ENCODE results near the gene ADORA1.

The ADORA1 gene

DNA sequence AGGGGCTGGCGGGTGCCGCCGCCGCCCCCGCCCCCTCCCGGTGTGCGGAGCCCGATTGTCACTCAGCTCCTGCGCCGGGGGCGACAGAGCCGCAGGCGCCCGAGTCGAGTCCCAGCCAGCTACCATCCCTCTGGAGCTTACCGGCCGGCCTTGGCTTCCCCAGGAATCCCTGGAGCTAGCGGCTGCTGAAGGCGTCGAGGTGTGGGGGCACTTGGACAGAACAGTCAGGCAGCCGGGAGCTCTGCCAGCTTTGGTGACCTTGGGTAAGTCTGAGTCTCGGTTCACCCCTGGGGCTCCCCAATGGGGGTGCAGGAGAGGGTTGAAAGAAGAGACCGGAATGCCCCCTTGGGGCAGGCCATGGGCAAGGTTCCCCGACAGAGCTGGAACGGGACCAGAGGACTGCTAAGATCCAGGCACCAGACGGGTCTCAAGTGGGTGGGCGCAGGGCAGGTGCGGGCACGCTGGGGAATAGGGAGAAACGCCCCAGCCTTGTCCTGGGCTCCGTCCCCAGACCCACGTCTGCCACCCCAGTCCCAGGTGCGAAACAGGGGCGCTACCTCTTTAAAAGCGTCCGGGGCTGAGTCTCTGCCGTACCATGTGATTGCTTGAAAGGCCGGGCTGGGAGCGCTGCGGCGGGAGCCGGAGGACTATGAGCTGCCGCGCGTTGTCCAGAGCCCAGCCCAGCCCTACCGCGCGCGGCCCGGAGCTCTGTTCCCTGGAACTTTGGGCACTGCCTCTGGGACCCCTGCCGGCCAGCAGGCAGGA lies at the start of gene ADORA1:
ADORA1 (plus strand) TSS at position 61 of the 765 bp plus-strand sequence. CDS start 1,116 bp downstream, outside the sequence.
- Histone ChIP-seq H3K36me3 (ENCODE audit: insufficient read depth, low read length) (no peaks in the 10 kb centered on the region), H3K4me3 (no peak within 1 kb of the TSS), H3K9me3 (ENCODE audit: low read depth, low read length) (no peaks in the 10 kb centered on the region), H3K27ac (no peak within 1 kb of the TSS), H3K9ac (ENCODE audit: insufficient read length) (no peak within 1 kb of the TSS)
- no peak for TF ChIP-seq EZH2 (IDR thresholded peaks at IDR 0.05)
- no peak for TF ChIP-seq POLR2AphosphoS5 (IDR thresholded peaks at IDR 0.05; ENCODE audit: borderline replicate concordance, low read depth, low read length)
- no peak for TF ChIP-seq FOXP2 (optimal IDR thresholded peaks at IDR 0.05; ENCODE audit: control extremely low read depth, extremely low read length, insufficient read depth)
- DNase-seq (ENCODE audit: low read depth, low spot score) = no peak

DNA sequence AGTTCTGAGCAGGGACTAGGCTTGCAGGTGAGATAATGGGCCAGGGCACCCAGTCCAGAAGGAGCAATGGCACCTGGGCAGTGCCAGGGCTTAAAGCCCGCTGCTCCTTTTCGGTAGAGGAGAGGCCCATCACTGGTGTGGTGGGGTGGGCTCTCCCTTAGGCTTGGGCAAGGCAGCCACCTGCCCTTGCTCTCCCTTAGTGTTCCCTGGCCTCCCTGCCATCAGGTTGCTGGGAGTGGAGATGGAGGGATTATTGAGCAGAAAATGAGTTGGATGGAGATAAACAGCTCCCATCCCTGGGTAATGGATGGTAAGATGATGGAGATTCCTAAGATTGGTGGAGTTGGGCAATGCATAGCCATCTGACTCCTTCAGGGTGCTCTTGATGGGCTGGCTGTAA lies 49.6 kb upstream of the ADORA1 start:
- H3K36me3 ChIP-seq (ENCODE audit: insufficient read depth, low read length) = no peaks in the 10 kb centered on the region
- H3K4me3 ChIP-seq = no peak overlapping the region
- no peak overlapping the region for H3K9ac ChIP-seq (ENCODE audit: insufficient read length)
- no peak overlapping the region for H3K27ac ChIP-seq
- no peak for DNase-seq (ENCODE audit: low read depth, low spot score)
- no peak for TF ChIP-seq POLR2AphosphoS5 (IDR thresholded peaks at IDR 0.05; ENCODE audit: borderline replicate concordance, low read depth, low read length)
- TF ChIP-seq EZH2 (IDR thresholded peaks at IDR 0.05) = no peak
- no peak for TF ChIP-seq FOXP2 (optimal IDR thresholded peaks at IDR 0.05; ENCODE audit: control extremely low read depth, extremely low read length, insufficient read depth)
- no peaks in the 10 kb centered on the region for H3K9me3 ChIP-seq (ENCODE audit: low read depth, low read length)

DNA sequence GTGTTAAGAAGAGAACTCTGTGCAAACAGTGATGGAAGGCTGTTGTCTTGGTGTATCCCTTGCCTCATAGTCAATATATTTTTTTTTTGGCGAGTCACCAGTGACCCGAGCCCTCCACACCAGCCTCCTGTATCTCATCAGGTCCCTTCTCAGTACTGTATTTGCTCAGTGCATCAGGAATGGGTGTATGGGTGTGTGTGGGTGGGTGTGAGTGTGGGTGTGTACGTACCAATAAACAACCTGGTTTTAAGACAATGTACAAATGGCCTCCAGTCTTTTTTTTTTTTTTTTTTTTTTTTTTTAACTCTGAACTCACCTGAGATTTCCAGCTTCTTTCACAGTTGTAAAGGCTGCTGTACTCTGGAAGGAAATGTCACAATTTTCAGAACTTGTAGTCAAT lies 49.0 kb upstream of the ADORA1 start:
- H3K4me3 ChIP-seq = no peak overlapping the region
- TF ChIP-seq FOXP2 (optimal IDR thresholded peaks at IDR 0.05; ENCODE audit: control extremely low read depth, extremely low read length, insufficient read depth) (no peak), POLR2AphosphoS5 (IDR thresholded peaks at IDR 0.05; ENCODE audit: borderline replicate concordance, low read depth, low read length) (no peak), EZH2 (IDR thresholded peaks at IDR 0.05) (no peak)
- no peaks in the 10 kb centered on the region for H3K9me3 ChIP-seq (ENCODE audit: low read depth, low read length)
- no peak overlapping the region for H3K27ac ChIP-seq
- no peak overlapping the region for H3K9ac ChIP-seq (ENCODE audit: insufficient read length)
- H3K36me3 ChIP-seq (ENCODE audit: insufficient read depth, low read length) = no peaks in the 10 kb centered on the region
- no peak for DNase-seq (ENCODE audit: low read depth, low spot score)

- Histone ChIP-seq H3K9me3 (ENCODE audit: low read depth, low read length) (no peaks in the 10 kb centered on the region), H3K36me3 (ENCODE audit: insufficient read depth, low read length) (no peaks in the 10 kb centered on the region), H3K4me3 (no peak overlapping the region), H3K9ac (ENCODE audit: insufficient read length) (no peak overlapping the region), H3K27ac (no peak overlapping the region)
- TF ChIP-seq POLR2AphosphoS5 (IDR thresholded peaks at IDR 0.05; ENCODE audit: borderline replicate concordance, low read depth, low read length) (no peak), FOXP2 (optimal IDR thresholded peaks at IDR 0.05; ENCODE audit: control extremely low read depth, extremely low read length, insufficient read depth) (no peak)
- no peak for DNase-seq (ENCODE audit: low read depth, low spot score)
These were observed 47.1 kb upstream of the ADORA1 start for GRCh38 chr1:203080456-203080855.

DNA sequence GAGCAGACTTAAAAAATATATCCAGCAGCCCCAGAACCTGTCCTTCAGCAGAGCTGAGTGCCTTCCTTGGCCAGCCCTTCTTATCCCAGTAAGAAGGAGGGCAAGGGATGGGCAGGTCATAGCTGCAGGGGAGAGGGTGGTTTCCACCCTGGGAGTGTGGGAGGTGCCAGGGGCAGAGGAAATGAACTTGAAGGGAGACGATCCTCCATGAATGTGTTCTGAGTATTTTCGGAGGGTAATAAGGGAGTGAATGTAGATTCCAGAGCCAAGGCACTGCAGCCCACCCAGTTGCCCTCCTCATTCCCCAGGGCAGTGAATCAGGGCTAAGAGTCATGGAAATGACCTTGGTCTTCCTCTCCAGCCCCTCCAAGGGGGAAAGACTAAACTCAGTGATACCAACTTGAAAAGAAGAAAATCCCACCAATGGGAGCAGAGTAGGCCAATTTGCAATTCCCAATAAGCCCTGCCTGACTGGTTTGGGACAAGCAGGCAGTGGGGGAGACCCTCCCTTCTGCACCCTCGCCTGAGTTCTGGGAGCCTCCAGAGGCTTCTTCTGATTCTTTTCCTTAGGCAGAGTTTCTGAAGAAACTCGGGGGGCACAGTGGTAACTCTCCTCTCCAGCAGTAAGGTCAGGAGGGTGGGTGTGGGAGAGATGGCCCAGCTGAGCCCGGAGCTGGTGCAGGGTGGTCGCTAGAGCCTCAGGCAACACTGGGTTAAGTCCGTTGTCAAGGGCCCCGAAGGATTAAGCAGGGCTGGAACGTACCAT lies 45.9 kb upstream of the ADORA1 start:
- no peaks in the 10 kb centered on the region for H3K9me3 ChIP-seq (ENCODE audit: low read depth, low read length)
- TF ChIP-seq FOXP2 (optimal IDR thresholded peaks at IDR 0.05; ENCODE audit: control extremely low read depth, extremely low read length, insufficient read depth) = no peak
- no peak for TF ChIP-seq POLR2AphosphoS5 (IDR thresholded peaks at IDR 0.05; ENCODE audit: borderline replicate concordance, low read depth, low read length)
- TF ChIP-seq EZH2 (IDR thresholded peaks at IDR 0.05) = no peak
- H3K9ac ChIP-seq (ENCODE audit: insufficient read length) = no peak overlapping the region
- H3K27ac ChIP-seq = no peak overlapping the region
- DNase-seq (ENCODE audit: low read depth, low spot score) = no peak
- H3K4me3 ChIP-seq = no peak overlapping the region
- no peaks in the 10 kb centered on the region for H3K36me3 ChIP-seq (ENCODE audit: insufficient read depth, low read length)

GRCh38 chr1:203082231-203082505 lies 45.4 kb upstream of the ADORA1 start:
- Histone ChIP-seq H3K36me3 (ENCODE audit: insufficient read depth, low read length) (no peaks in the 10 kb centered on the region), H3K9ac (ENCODE audit: insufficient read length) (no peak overlapping the region), H3K27ac (no peak overlapping the region), H3K4me3 (no peak overlapping the region), H3K9me3 (ENCODE audit: low read depth, low read length) (no peaks in the 10 kb centered on the region)
- DNase-seq (ENCODE audit: low read depth, low spot score) = no peak
- TF ChIP-seq FOXP2 (optimal IDR thresholded peaks at IDR 0.05; ENCODE audit: control extremely low read depth, extremely low read length, insufficient read depth) (no peak), EZH2 (IDR thresholded peaks at IDR 0.05) (no peak)

DNA sequence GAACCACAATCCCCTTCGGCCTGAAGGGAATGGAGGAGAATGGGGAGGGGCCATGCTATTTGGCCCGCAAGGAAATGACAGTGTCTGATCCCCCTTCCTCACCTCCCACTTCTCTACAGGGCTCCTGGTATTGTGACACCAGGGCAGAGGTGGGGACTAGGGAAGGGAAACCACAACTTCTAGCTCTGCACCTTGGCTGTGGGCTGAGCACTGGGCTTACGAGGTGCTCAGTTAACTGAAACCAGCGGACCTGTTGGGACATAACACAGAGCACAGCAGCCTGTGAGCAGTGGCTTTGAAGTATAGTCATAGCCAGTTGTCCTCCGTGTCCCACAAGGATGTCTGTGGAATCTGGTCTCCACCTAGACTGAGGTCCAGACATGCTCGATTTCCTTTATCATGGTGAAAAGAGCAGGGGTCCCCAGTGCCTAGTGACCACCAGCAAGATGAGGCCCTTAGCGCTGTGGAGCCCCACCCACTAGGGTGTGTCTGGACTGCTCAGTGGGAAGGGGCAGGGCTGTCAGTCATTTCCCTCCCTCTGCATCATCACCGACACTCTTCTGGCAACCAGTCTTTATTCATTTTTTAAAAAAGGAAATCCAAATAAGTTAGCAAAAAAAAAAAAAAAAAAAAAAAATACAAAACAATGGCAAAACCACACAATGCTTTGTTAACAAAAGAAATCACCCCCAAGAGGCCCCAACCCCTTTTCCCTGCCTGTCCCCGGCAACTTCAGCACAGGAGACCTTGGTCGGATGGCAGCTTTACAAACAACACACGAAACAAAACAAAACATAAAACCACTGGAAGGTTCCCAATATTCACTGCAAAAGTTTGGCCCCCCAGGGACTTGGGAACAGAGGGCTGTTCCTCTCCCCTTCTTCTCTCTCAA lies 44.7 kb upstream of the ADORA1 start:
- no peak for DNase-seq (ENCODE audit: low read depth, low spot score)
- H3K27ac ChIP-seq = no peak overlapping the region

GRCh38 chr1:203083463-203083921 lies 44.0 kb upstream of the ADORA1 start:
- TF ChIP-seq FOXP2 (optimal IDR thresholded peaks at IDR 0.05; ENCODE audit: control extremely low read depth, extremely low read length, insufficient read depth) (no peak), POLR2AphosphoS5 (IDR thresholded peaks at IDR 0.05; ENCODE audit: borderline replicate concordance, low read depth, low read length) (no peak), EZH2 (IDR thresholded peaks at IDR 0.05) (no peak)
- H3K27ac ChIP-seq = no peak overlapping the region
- no peak for DNase-seq (ENCODE audit: low read depth, low spot score)
- H3K9ac ChIP-seq (ENCODE audit: insufficient read length) = no peak overlapping the region
- H3K9me3 ChIP-seq (ENCODE audit: low read depth, low read length) = no peaks in the 10 kb centered on the region
- no peak overlapping the region for H3K4me3 ChIP-seq
- H3K36me3 ChIP-seq (ENCODE audit: insufficient read depth, low read length) = no peaks in the 10 kb centered on the region

More for the DNA sequence above, 44.7 kb upstream of the ADORA1 start:
- H3K4me3 ChIP-seq = no peak overlapping the region
- H3K36me3 ChIP-seq (ENCODE audit: insufficient read depth, low read length) = no peaks in the 10 kb centered on the region
- TF ChIP-seq FOXP2 (optimal IDR thresholded peaks at IDR 0.05; ENCODE audit: control extremely low read depth, extremely low read length, insufficient read depth) (no peak), EZH2 (IDR thresholded peaks at IDR 0.05) (no peak), POLR2AphosphoS5 (IDR thresholded peaks at IDR 0.05; ENCODE audit: borderline replicate concordance, low read depth, low read length) (no peak)
- no peaks in the 10 kb centered on the region for H3K9me3 ChIP-seq (ENCODE audit: low read depth, low read length)
- no peak overlapping the region for H3K9ac ChIP-seq (ENCODE audit: insufficient read length)
